Endometrial microvascular endothelial cells (primary cell): ENCODE measurements around the gene TNFSF12. TPM values are rescaled to one million over a fixed set of nuclear protein-coding genes. Genes with fewer than 3 reads are reported as not detected.

Source experiments
- in situ Hi-C: cut with HindIII; loops from 2 replicates; pipeline ENCODE4 v1.10.0; 2017; ENCODE audit warnings: low sequenced_read_pairs, low pct_unique_long_range_greater_than_20kb; ENCODE audit errors: inconsistent ontology term
- total RNA-seq: library from RNA; depleted of rRNA; stranded (reverse); fragments of >200 nt; gene quantifications from one replicate; pipeline ENCODE4 v1.2.3, GENCODE V29; 2015; ENCODE audit errors: inconsistent ontology term

TNFSF12 gene
- total RNA-seq, 1 donor from 2014 or later, result 9.5 TPM

GRCh38 chr17:7606280-7606679 is 57.4 kb downstream of the TNFSF12 start:
- in situ Hi-C loops, result no loop called here

Other genes starting within 250 kb of the TNFSF12 start
- gene EIF5A, start 241.4 kb upstream of the TNFSF12 start, total RNA-seq, result 666 TPM
- 39.7 TPM for gene GPS2, start 233.7 kb upstream of the TNFSF12 start, total RNA-seq
- gene NEURL4, start 219.7 kb upstream of the TNFSF12 start, total RNA-seq, result 15.1 TPM
- gene ACAP1, start 212.5 kb upstream of the TNFSF12 start, total RNA-seq, result not detected
- gene KCTD11, start 196.9 kb upstream of the TNFSF12 start, total RNA-seq, result 7.8 TPM
- not detected for gene TMEM95, start 193.9 kb upstream of the TNFSF12 start, total RNA-seq
- gene TNK1, start 168.0 kb upstream of the TNFSF12 start, total RNA-seq, result not detected
- 55.8 TPM for gene PLSCR3, start 154.5 kb upstream of the TNFSF12 start, total RNA-seq
- gene TMEM256, start 145.0 kb upstream of the TNFSF12 start, total RNA-seq, result 109 TPM
- gene NLGN2, start 141.2 kb upstream of the TNFSF12 start, total RNA-seq, result 3.4 TPM
- not detected for gene SPEM1, start 128.7 kb upstream of the TNFSF12 start, total RNA-seq
- gene SPEM2, start 123.4 kb upstream of the TNFSF12 start, total RNA-seq, result not detected
- gene SPEM3, start 120.2 kb upstream of the TNFSF12 start, total RNA-seq, result not detected
- 5.2 TPM for gene TMEM102, start 113.6 kb upstream of the TNFSF12 start, total RNA-seq
- not detected for gene FGF11, start 109.5 kb upstream of the TNFSF12 start, total RNA-seq
- 14.1 TPM for gene CHRNB1, start 104.0 kb upstream of the TNFSF12 start, total RNA-seq
- 23.1 TPM for gene ZBTB4, start 69.4 kb upstream of the TNFSF12 start, total RNA-seq
- not detected for gene SLC35G6, start 67.6 kb upstream of the TNFSF12 start, total RNA-seq
- 40.6 TPM for gene POLR2A, start 64.7 kb upstream of the TNFSF12 start, total RNA-seq
- 2.1 TPM for gene TNFSF13, start 9.7 kb downstream of the TNFSF12 start, total RNA-seq
- gene SENP3, start 12.9 kb downstream of the TNFSF12 start, total RNA-seq, result 113 TPM
- gene CD68, start 30.6 kb downstream of the TNFSF12 start, total RNA-seq, result 22.9 TPM
- 328 TPM for gene MPDU1, start 34.8 kb downstream of the TNFSF12 start, total RNA-seq
- not detected for gene SOX15, start 41.0 kb downstream of the TNFSF12 start, total RNA-seq
- gene FXR2, start 65.8 kb downstream of the TNFSF12 start, total RNA-seq, result 29.0 TPM
- gene SAT2, start 78.8 kb downstream of the TNFSF12 start, total RNA-seq, result 48.7 TPM
- gene SHBG, start 81.1 kb downstream of the TNFSF12 start, total RNA-seq, result not detected
- gene ATP1B2, start 101.9 kb downstream of the TNFSF12 start, total RNA-seq, result not detected
- 57.6 TPM for gene TP53, start 138.4 kb downstream of the TNFSF12 start, total RNA-seq
- 24.4 TPM for gene WRAP53, start 139.4 kb downstream of the TNFSF12 start, total RNA-seq
- not detected for gene EFNB3, start 156.1 kb downstream of the TNFSF12 start, total RNA-seq
- gene DNAH2, start 168.7 kb downstream of the TNFSF12 start, total RNA-seq, result 1.1 TPM